Panc1 (cell line): Measurements from ENCODE around the gene S100B. TPM values are rescaled to one million over a fixed set of nuclear protein-coding genes. Genes with fewer than 3 reads are reported as not detected.

Experiments
- ATAC-seq: fragments of 200-7000 bp; cut with Tn5 transposase; 2 replicates; pipeline ENCODE4 v1.9.1; 2020; ENCODE audit warnings: mild to moderate bottlenecking, moderate library complexity
- BruUV-seq: library from RNA; stranded (reverse); fragments of 400-500 nt; replicated peaks from 2 replicates; lab custom pipeline; 2021; lab: Mats Ljungman, UMichigan
- CTCF ChIA-PET: fragments of 300-600 bp; sonication (Branson Sonifier 250); formaldehyde crosslinking; loops from one replicate; lab custom pipeline; 2022; ENCODE audit warnings: antibody characterized with exemption; lab: Charles Lee
- POLR2A ChIA-PET: fragments of 300-600 bp; sonication (Branson Sonifier 250); formaldehyde crosslinking; loops from one replicate; lab custom pipeline; 2022; ENCODE audit warnings: antibody characterized with exemption; lab: Charles Lee
- DNase-seq: peaks from one replicate; pipeline ENCODE4 v3.0.0-alpha.2; 2010; ENCODE audit warnings: low read depth, low spot score
- H3K27ac ChIP-seq: 2 replicates; pipeline ENCODE4 v1.5.1; 2011; ENCODE audit warnings: mild to moderate bottlenecking, low read length, inconsistent platforms
- H3K27me3 ChIP-seq: fragments of 200-500 bp; sonication (Bioruptor generic); 2 replicates; pipeline ENCODE4 v1.6.0; 2014; ENCODE audit warnings: low read length, inconsistent platforms; ENCODE audit not compliant: control insufficient read depth, insufficient read depth
- H3K36me3 ChIP-seq: fragments of 200-500 bp; sonication (Bioruptor generic); 2 replicates; pipeline ENCODE4 v1.5.1; 2014; ENCODE audit warnings: inconsistent platforms, mild to moderate bottlenecking, low read length, moderate library complexity; ENCODE audit not compliant: control insufficient read depth, insufficient read depth
- H3K4me1 ChIP-seq: 2 replicates; pipeline ENCODE4 v1.5.1; 2011; ENCODE audit warnings: inconsistent platforms, mild to moderate bottlenecking, low read length, moderate library complexity; ENCODE audit not compliant: control insufficient read depth, insufficient read depth
- H3K4me3 ChIP-seq, 2 experiments: 2 replicates each; pipeline ENCODE4 v1.5.1; 2011 to 2012; ENCODE audit warnings: low read depth in 2 of 2, low read length in 2 of 2, mild to moderate bottlenecking in 2 of 2, inconsistent platforms in 1 of 2, moderate library complexity in 1 of 2
- H3K9me3 ChIP-seq: fragments of 200-500 bp; sonication (Bioruptor generic); 2 replicates; pipeline ENCODE4 v1.5.1; 2014; ENCODE audit warnings: low read depth, mild to moderate bottlenecking, inconsistent platforms, low read length, moderate library complexity; ENCODE audit not compliant: control insufficient read depth, insufficient read depth
- CTCF ChIP-seq: fragments of 450-650 bp; IDR thresholded peaks from 2 replicates; pipeline ENCODE4 v1.5.1; 2017; ENCODE audit warnings: mild to moderate bottlenecking
- POLR2AphosphoS5 ChIP-seq: IDR thresholded peaks from 2 replicates; pipeline ENCODE4 v1.6.1; 2012; ENCODE audit warnings: mild to moderate bottlenecking, low read depth, low read length, moderate library complexity
- REST ChIP-seq, 2 experiments: IDR thresholded peaks; 2 replicates each; pipeline ENCODE4 v1.6.1; 2011 to 2012; ENCODE audit warnings: low read depth in 2 of 2, control low read depth in 1 of 2, low read length in 1 of 2, mild to moderate bottlenecking in 1 of 2, moderate library complexity in 1 of 2; ENCODE audit not compliant: insufficient read depth in 1 of 2
- SIN3A ChIP-seq: IDR thresholded peaks from 2 replicates; pipeline ENCODE4 v1.6.1; 2012; ENCODE audit warnings: low read depth, mild to moderate bottlenecking, low read length, moderate library complexity, borderline replicate concordance; ENCODE audit not compliant: insufficient read depth
- TCF7L2 ChIP-seq: IDR thresholded peaks from 2 replicates; pipeline ENCODE4 v1.6.1; 2011; ENCODE audit warnings: mild to moderate bottlenecking, low read depth, low read length, inconsistent platforms
- in situ Hi-C: cut with HindIII; loops from 2 replicates; pipeline ENCODE4 v1.10.0; 2016; ENCODE audit warnings: low sequenced_read_pairs, low pct_unique_long_range_greater_than_20kb
- intact Hi-C: fragments of 100-400 bp; cut with micrococcal nuclease; formaldehyde crosslinking; loops from one replicate; pipeline ENCODE4 v1.10.0; 2022; ENCODE audit not compliant: unreplicated experiment
- total RNA-seq: library from RNA; stranded (reverse); gene quantifications from one replicate; pipeline ENCODE4 v1.2.1, GENCODE V29; 2021; ENCODE audit not compliant: unreplicated experiment

S100B gene
- total RNA-seq, 1 experiment from 2014 or later = not detected

GRCh38 chr21:46562472-46562871 is 42.4 kb downstream of the S100B start:
- H3K9me3 ChIP-seq = no peaks in the 10 kb centered on the region
- ChIA-PET POLR2A (no interaction called here), CTCF (no interaction called here)
- H3K27me3 ChIP-seq = no peaks in the 10 kb centered on the region
- no peaks in the 10 kb centered on the region for H3K4me1 ChIP-seq
- TF ChIP-seq POLR2AphosphoS5 (no peak), CTCF (no peak), TCF7L2 (no peak), SIN3A (no peak), REST (IDR thresholded peaks at IDR 0.05; ENCODE audit: insufficient read depth in 1 of 2, low read depth in 2 of 2, low read length in 1 of 2) (no peak)
- DNase-seq = no peak
- in situ Hi-C loops (no loop called here), intact Hi-C loops (no loop called here)
- no peak overlapping the region for H3K4me3 ChIP-seq
- no peak overlapping the region for H3K27ac ChIP-seq
- no TSS peak for BruUV-seq
- no peaks in the 10 kb centered on the region; the same call in 1 of the 2 replicates for H3K36me3 ChIP-seq
- ATAC-seq = no peak

GRCh38 chr21:46561445-46562090 is 43.3 kb downstream of the S100B start:
- in situ Hi-C loops (no loop called here), intact Hi-C loops (no loop called here)
- Histone ChIP-seq H3K9me3 (no peaks in the 10 kb centered on the region), H3K27ac (no peak overlapping the region), H3K36me3 (no peaks in the 10 kb centered on the region; the same call in 1 of the 2 replicates), H3K4me1 (no peaks in the 10 kb centered on the region), H3K27me3 (no peaks in the 10 kb centered on the region), H3K4me3 (no peak overlapping the region)
- BruUV-seq = no TSS peak
- TF ChIP-seq TCF7L2 (no peak), CTCF (no peak), SIN3A (no peak), REST (IDR thresholded peaks at IDR 0.05; ENCODE audit: insufficient read depth in 1 of 2, low read depth in 2 of 2, low read length in 1 of 2) (no peak), POLR2AphosphoS5 (no peak)
- no peak for ATAC-seq
- ChIA-PET CTCF (no interaction called here), POLR2A (no interaction called here)
- DNase-seq = no peak
